DND-41 (cell line): Measurements from ENCODE around the gene BEND4.
"Not testable (repeated sequence)": the region's sequence is repeated elsewhere in the genome, so short reads cannot be mapped to it uniquely, and the experiment has no call there.

Experiments used
- ATAC-seq: fragments of 200-7000 bp; cut with Tn5 transposase; 3 replicates; pipeline ENCODE4 v1.9.1; 2021; ENCODE audit warnings: low read depth; ENCODE audit not compliant: insufficient read depth
- DNase-seq: peaks from one replicate; pipeline ENCODE4 v3.0.0-alpha.2; 2020
- H2AFZ ChIP-seq: 2 replicates; pipeline ENCODE4 v1.6.0; 2012; ENCODE audit warnings: low read depth, low read length
- H3K27ac ChIP-seq: 2 replicates; pipeline ENCODE4 v1.5.1; 2012; ENCODE audit warnings: low read length, inconsistent platforms
- H3K27me3 ChIP-seq: fragments of 200-600 bp; sonication (generic); 2 replicates; pipeline ENCODE4 v1.6.0; 2012; ENCODE audit warnings: low read length, mild to moderate bottlenecking, inconsistent platforms; ENCODE audit not compliant: insufficient read depth, poor library complexity
- H3K36me3 ChIP-seq: 2 replicates; pipeline ENCODE4 v1.5.1; 2012; ENCODE audit warnings: low read length, inconsistent platforms; ENCODE audit not compliant: insufficient read depth
- H3K4me1 ChIP-seq: 2 replicates; pipeline ENCODE4 v1.5.1; 2012; ENCODE audit warnings: mild to moderate bottlenecking, low read length; ENCODE audit not compliant: insufficient read depth
- H3K4me2 ChIP-seq: 2 replicates; pipeline ENCODE4 v1.6.0; 2012; ENCODE audit warnings: mild to moderate bottlenecking, moderate library complexity, low read length, inconsistent platforms; ENCODE audit not compliant: insufficient read depth
- H3K4me3 ChIP-seq, 2 experiments: fragments of 200-600 bp in 1 of 2; shearing (Covaris generic) in 1 of 2; 2 replicates each; pipeline ENCODE4 v1.5.1; 2012 to 2016; ENCODE audit warnings: inconsistent platforms in 2 of 2, low read length in 2 of 2, mild to moderate bottlenecking in 2 of 2, low read depth in 1 of 2, moderate library complexity in 1 of 2
- H3K79me2 ChIP-seq: 2 replicates; pipeline ENCODE4 v1.6.0; 2012; ENCODE audit warnings: low read length, inconsistent platforms; ENCODE audit not compliant: insufficient read depth
- H3K9ac ChIP-seq: 2 replicates; pipeline ENCODE4 v1.6.0; 2012; ENCODE audit warnings: low read depth, mild to moderate bottlenecking, inconsistent platforms, low read length, moderate library complexity
- H3K9me3 ChIP-seq: 2 replicates; pipeline ENCODE4 v1.5.1; 2012; ENCODE audit warnings: low read length, moderate library complexity, mild to moderate bottlenecking, inconsistent platforms; ENCODE audit not compliant: insufficient read depth, severe bottlenecking
- H4K20me1 ChIP-seq: 2 replicates; pipeline ENCODE4 v1.6.0; 2012; ENCODE audit warnings: low read length; ENCODE audit not compliant: insufficient read depth
- EZH2 ChIP-seq: IDR thresholded peaks from 3 replicates; pipeline ENCODE4 v1.6.1; 2012; ENCODE audit warnings: borderline replicate concordance, low read depth, mild to moderate bottlenecking, moderate library complexity, low read length, inconsistent platforms; ENCODE audit not compliant: severe bottlenecking
- TF ChIP-seq, protein P1 (sequence below): IDR thresholded peaks from 2 replicates; pipeline ENCODE4 v1.5.1; 2012; ENCODE audit warnings: borderline replicate concordance, low read length, moderate library complexity, mild to moderate bottlenecking; ENCODE audit not compliant: poor library complexity, severe bottlenecking; ENCODE audit errors: extremely low read depth

BEND4 gene

DNA sequence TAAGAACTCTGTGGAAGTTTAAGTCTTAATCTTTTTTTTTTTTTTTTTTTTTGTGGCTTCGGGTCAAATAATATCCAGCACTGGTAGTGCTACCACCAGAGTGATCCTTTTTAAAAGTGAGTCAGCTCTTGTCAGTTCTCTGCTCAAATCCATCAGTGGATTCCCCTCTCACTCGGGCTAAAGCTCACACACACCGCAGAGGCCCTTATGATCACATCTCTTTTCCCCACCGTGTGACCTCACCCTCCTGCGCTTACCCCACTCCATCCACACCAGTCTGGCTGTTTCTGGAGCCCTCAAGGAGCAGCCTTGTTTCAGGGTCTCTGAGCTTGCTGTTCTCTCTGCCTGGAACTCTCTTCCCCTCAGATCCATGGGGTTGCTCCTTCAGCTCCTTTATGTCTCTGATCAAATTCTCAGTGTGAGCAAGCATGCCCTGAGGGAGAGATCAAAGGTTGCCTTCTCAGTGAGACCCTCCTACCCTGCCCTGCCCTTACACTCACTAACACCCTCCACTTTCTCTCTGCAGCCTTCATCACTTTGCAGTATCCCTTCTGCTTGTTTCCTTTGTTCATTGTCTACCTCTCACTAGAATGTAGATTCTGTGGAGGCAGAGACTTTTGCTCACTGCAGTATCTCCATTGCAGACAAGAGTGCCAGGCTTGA, 19.8 kb upstream of the BEND4 start:
- no peaks in the 10 kb centered on the region for H3K36me3 ChIP-seq

DNA sequence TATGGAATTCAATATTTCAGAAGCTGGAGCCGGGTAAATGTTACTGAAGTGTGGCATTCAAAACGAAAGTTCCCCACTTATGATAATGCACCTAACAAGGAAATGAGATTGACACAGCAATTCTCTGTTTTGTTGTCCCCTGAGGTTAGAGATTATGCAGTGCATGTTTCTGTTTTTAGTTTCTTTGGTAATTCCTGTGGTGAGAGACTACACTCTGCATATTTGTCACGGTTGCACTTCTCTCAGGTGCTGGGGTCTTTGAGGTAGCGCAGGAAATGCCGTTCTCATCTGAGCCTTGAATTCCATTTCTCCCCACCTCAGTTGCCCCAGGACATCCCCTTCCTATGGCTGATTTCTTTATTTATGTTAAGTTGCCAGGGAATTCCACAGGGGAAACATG, 15.3 kb upstream of the BEND4 start:
- Histone ChIP-seq H3K27ac (no peak overlapping the region), H3K79me2 (no peaks in the 10 kb centered on the region), H3K36me3 (no peaks in the 10 kb centered on the region), H3K4me1 (no peaks in the 10 kb centered on the region), H3K27me3 (no peaks in the 10 kb centered on the region), H3K4me2 (no peak overlapping the region), H3K9ac (no peak overlapping the region), H4K20me1 (no peaks in the 10 kb centered on the region), H2AFZ (no peak overlapping the region), H3K4me3 (no peak overlapping the region), H3K9me3 (no peaks in the 10 kb centered on the region)
- TF ChIP-seq, protein P1, sequence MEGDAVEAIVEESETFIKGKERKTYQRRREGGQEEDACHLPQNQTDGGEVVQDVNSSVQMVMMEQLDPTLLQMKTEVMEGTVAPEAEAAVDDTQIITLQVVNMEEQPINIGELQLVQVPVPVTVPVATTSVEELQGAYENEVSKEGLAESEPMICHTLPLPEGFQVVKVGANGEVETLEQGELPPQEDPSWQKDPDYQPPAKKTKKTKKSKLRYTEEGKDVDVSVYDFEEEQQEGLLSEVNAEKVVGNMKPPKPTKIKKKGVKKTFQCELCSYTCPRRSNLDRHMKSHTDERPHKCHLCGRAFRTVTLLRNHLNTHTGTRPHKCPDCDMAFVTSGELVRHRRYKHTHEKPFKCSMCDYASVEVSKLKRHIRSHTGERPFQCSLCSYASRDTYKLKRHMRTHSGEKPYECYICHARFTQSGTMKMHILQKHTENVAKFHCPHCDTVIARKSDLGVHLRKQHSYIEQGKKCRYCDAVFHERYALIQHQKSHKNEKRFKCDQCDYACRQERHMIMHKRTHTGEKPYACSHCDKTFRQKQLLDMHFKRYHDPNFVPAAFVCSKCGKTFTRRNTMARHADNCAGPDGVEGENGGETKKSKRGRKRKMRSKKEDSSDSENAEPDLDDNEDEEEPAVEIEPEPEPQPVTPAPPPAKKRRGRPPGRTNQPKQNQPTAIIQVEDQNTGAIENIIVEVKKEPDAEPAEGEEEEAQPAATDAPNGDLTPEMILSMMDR = no peak
- TF ChIP-seq EZH2 = no peak
- DNase-seq (no peak), ATAC-seq (no peak)

More for the DNA sequence above, 19.8 kb upstream of the BEND4 start:
- no peaks in the 10 kb centered on the region for H3K4me1 ChIP-seq
- no peaks in the 10 kb centered on the region for H4K20me1 ChIP-seq
- ATAC-seq = no peak
- no peak overlapping the region for H3K4me3 ChIP-seq
- H3K9me3 ChIP-seq = no peaks in the 10 kb centered on the region
- no peak overlapping the region for H3K27ac ChIP-seq
- TF ChIP-seq, protein P1 = no peak
- no peak for TF ChIP-seq EZH2
- no peak overlapping the region for H2AFZ ChIP-seq
- no peak for DNase-seq
- no peaks in the 10 kb centered on the region for H3K79me2 ChIP-seq
- no peaks in the 10 kb centered on the region for H3K27me3 ChIP-seq
- no peak overlapping the region for H3K4me2 ChIP-seq
- no peak overlapping the region for H3K9ac ChIP-seq

DNA sequence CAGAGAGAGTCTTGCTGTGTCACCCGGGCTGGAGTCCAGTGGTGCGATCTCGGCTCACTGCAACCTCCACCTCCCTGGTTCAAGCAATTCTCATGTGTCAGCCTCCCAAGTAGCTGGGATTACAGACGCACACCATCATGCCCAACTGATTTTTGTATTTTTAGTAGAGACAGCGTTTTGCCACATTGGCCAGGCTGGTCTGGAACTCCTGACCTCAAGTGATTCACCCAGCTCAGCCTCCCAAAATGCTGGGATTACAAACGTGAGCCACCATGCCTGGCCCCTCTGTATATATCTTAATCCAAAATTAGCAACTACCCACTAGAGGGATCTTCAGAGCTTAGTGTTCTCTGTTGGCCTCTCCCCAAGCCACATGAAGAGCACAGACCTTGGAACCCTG, 13.7 kb upstream of the BEND4 start:
- not testable (repeated sequence) for H3K9me3 ChIP-seq, H3K27me3 ChIP-seq, H3K36me3 ChIP-seq, H2AFZ ChIP-seq, H3K27ac ChIP-seq, H3K9ac ChIP-seq, DNase-seq, H3K4me3 ChIP-seq, H3K4me2 ChIP-seq, H3K79me2 ChIP-seq, H3K4me1 ChIP-seq, H4K20me1 ChIP-seq, ATAC-seq

DNA sequence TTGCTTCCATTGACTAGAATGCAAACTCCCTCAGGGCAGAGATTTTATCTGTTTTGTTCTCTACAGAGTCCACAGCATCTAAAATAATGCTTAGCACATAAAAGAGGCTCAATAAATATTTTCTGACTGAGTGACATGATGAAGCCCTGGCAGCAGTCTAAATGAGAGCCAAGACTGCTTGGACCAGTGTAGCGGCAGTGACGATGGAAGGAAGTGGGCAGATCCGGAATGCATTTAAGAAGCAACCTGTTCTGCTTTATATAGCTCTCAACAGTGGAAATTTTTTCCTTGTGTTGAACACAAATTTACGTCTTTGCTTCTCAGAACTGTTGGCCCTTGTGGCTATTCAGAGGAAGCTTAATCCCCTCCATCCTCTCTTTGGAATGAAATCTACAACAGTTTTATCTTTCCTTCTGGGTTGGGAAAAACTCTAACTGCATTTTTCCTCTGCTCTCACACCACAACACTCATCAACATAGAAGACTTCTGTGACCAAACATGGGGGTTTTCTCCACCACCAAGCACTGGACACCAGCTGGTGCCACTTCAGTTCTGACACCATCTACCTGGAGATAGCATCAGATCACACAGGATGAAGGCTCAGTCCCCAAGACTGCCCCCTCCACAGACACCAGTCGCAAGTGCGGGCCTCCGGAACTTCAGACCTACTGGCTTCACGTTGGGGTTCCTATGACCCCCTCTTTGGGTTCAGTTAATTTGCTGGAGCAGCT, 7.0 kb upstream of the BEND4 start:
- H2AFZ ChIP-seq = no peak overlapping the region
- TF ChIP-seq, protein P1 = no peak
- TF ChIP-seq EZH2 = no peak

More for the DNA sequence above, 7.0 kb upstream of the BEND4 start:
- no peak overlapping the region for H3K27ac ChIP-seq
- H3K9ac ChIP-seq = no peak overlapping the region
- DNase-seq (no peak), ATAC-seq (no peak)
- no peaks in the 10 kb centered on the region for H4K20me1 ChIP-seq
- no peaks in the 10 kb centered on the region for H3K9me3 ChIP-seq
- H3K36me3 ChIP-seq = no peaks in the 10 kb centered on the region
- no peaks in the 10 kb centered on the region for H3K4me1 ChIP-seq
- H3K4me3 ChIP-seq = no peak overlapping the region
- H3K4me2 ChIP-seq = no peak overlapping the region
- H3K79me2 ChIP-seq = no peaks in the 10 kb centered on the region
- H3K27me3 ChIP-seq = no peaks in the 10 kb centered on the region
